ENCODE data around the gene TRIM71.
"Not testable (repeated sequence)": the region's sequence is repeated elsewhere in the genome, so short reads cannot be mapped to it uniquely, and the experiment has no call there.

TRIM71 gene

GRCh38 chr3:32844322-32844654, 26.5 kb downstream of the TRIM71 start:
- no peak for DNase-seq

- DNase-seq, result no peak
These were observed 27.1 kb downstream of the TRIM71 start for GRCh38 chr3:32844914-32845313.

GRCh38 chr3:32845546-32845945, 27.7 kb downstream of the TRIM71 start:
- not testable (repeated sequence) for DNase-seq

GRCh38 chr3:32847045-32847444, 29.2 kb downstream of the TRIM71 start:
- DNase-seq, result not testable (repeated sequence)

- no peak for DNase-seq
These were observed 29.7 kb downstream of the TRIM71 start for GRCh38 chr3:32847528-32847927.

GRCh38 chr3:32848215-32848614, 30.4 kb downstream of the TRIM71 start:
- DNase-seq, result no peak

GRCh38 chr3:32849046-32849445, 31.2 kb downstream of the TRIM71 start:
- DNase-seq, result no peak

GRCh38 chr3:32850226-32850625, 32.4 kb downstream of the TRIM71 start:
- no peak for DNase-seq

GRCh38 chr3:32850636-32851035, 32.8 kb downstream of the TRIM71 start:
- no peak for DNase-seq

- DNase-seq, result no peak
These were observed 34.3 kb downstream of the TRIM71 start for GRCh38 chr3:32852146-32852545.

GRCh38 chr3:32855350-32855953, 37.7 kb downstream of the TRIM71 start:
- DNase-seq, result no peak

GRCh38 chr3:32856355-32856889, 38.6 kb downstream of the TRIM71 start:
- DNase-seq, result no peak

- no peak for DNase-seq
These were observed 39.2 kb downstream of the TRIM71 start for GRCh38 chr3:32856901-32857507.

- no peak for DNase-seq
These were observed 40.1 kb downstream of the TRIM71 start for GRCh38 chr3:32857921-32858320.

GRCh38 chr3:32859604-32860237, 41.9 kb downstream of the TRIM71 start:
- DNase-seq, result no peak

GRCh38 chr3:32860499-32860898, 42.7 kb downstream of the TRIM71 start:
- DNase-seq, result no peak

GRCh38 chr3:32861681-32862080, 43.9 kb downstream of the TRIM71 start:
- no peak for DNase-seq

GRCh38 chr3:32862247-32862935, 44.6 kb downstream of the TRIM71 start:
- DNase-seq, result no peak

GRCh38 chr3:32862936-32863487, 45.2 kb downstream of the TRIM71 start:
- no peak for DNase-seq

- no peak for DNase-seq
These were observed 47.6 kb downstream of the TRIM71 start for GRCh38 chr3:32865383-32865782.

- DNase-seq, result no peak
These were observed 48.7 kb downstream of the TRIM71 start for GRCh38 chr3:32866533-32866932.

- no peak for DNase-seq
These were observed 50.2 kb downstream of the TRIM71 start for GRCh38 chr3:32867954-32868353.

All from cerebellar nuclear complex (tissue), 1 donor.